DMS153 treated with DMSO at 0.1 percent for 48 hours (cell line): ENCODE results near the gene KCNIP1.

ENCODE experiments used
- DNase-seq: peaks from one replicate; lab custom pipeline; 2025; ENCODE audit not compliant: unreplicated experiment; lab: John Stamatoyannopoulos, UW

Gene KCNIP1

GRCh38 chr5:170508036-170508435 lies 4.2 kb downstream of the KCNIP1 start:
- DNase-seq = no peak

- no peak for DNase-seq
These were observed 5.0 kb downstream of the KCNIP1 start for GRCh38 chr5:170508660-170509347.

GRCh38 chr5:170509348-170509660 lies 5.5 kb downstream of the KCNIP1 start:
- DNase-seq = no peak

DNA sequence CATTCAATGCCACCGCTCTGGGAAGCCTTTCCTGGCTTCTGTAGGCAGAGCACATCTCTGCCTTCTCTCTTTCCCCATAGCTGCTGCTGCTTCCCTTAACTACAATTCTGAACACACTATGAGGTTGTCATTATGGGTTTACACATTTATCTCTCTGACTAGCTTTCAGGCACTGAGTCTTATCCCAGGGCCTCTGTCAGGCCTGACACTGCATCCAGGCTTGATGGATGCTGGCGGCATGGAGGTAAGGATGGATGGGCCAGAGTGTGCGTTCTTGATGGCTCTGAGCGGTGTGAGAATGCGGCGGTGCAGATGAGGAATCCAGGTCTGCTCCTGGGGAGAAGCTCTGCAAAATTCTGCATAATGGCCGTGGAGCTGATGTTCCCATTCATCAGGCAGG lies 6.3 kb downstream of the KCNIP1 start:
- DNase-seq = no peak

DNA sequence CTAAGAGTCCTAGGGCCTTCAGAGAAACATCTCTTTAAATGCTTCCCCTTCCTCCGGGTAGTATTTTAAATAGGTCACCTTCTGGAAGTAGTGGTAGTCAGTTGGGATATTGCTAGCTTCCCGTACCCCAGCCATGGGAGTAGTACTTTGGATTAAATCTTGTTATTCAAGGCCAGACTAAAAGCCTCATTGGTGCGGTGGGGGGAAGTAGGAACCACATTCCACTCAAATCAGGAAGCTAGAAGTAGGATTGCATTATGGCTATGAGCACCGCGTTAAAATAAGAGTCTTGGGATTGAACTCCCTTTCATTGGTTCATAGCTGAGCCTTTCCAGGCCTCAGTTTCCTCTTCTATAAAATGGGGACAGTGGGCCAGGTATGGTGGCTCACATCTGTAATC lies 6.7 kb downstream of the KCNIP1 start:
- DNase-seq = no peak

GRCh38 chr5:170511551-170512258 lies 7.9 kb downstream of the KCNIP1 start:
- no peak for DNase-seq

DNA sequence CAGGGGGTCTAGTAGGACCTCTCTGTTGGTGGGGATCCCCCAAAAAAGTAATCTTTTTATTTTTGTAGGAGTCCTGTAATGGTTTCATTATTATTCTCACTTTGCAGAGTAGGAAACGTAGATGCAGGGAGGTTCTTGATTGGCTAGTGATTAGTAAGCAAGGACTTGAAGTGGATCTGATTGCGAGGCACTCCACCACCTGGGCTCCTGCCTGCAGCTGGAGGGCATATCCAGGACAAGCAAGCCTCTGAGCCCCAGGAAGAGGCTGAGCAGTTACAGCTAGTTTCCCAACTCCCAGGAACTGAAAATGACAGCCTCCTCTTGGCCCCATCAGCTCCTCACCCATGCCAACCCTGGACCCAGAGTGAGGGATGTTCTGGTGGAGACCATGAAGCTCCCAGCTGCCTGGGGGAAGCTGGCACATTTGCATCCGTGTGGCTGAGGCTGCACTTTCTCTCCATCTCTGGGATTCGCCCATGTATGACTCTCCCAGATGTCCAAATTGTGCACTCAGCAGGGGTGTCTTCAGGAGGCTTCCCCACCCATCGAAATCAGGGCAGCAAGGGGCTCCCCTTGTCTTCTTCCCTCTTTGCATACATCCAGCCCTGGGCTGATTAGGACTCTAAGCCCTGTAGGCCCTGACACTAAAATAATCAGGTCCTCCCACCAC lies 10.2 kb downstream of the KCNIP1 start:
- no peak for DNase-seq

DNA sequence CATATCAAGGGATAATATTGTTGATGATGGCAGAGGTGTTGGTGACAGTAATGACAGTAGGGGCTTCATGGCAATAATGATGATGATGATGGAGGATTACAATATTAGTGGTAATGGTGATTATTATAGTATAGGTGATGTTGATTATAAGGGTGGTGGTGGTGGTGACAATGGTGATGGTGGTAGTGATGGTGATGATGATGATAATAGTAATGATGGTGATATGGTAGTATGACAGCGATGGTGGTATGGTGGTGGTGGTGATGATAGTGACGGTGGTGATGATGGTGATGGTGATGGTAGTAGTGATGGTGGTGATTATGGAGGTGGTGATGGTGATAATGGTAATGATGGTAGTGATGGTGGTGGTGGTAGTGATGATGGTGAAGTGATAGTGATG lies 13.6 kb downstream of the KCNIP1 start:
- no peak for DNase-seq

- no peak for DNase-seq
These were observed 14.5 kb downstream of the KCNIP1 start for GRCh38 chr5:170518277-170518676.

DNA sequence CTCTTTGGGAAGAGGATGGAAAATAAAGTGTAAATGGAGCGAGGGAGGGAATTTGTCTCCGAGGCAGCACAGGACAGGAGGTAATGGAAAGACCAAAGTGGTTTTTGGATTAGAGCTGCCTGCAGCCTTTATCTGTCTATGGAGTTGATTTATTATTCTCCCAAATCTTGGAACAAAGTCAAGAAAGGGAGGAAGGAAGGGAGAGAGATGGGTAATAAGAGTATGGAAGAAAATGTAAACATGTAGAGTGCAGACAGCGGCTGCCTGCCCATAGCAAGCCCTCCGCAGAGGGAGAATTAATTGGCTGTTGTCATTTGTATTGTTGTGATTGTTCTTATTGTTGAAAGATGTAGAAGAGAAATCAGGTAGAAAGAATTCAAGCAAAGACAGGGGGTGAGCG lies 15.7 kb downstream of the KCNIP1 start:
- DNase-seq = no peak

- no peak for DNase-seq
These were observed 16.6 kb downstream of the KCNIP1 start for GRCh38 chr5:170520372-170520771.

- no peak for DNase-seq
These were observed 18.7 kb downstream of the KCNIP1 start for GRCh38 chr5:170522211-170523141.

DNA sequence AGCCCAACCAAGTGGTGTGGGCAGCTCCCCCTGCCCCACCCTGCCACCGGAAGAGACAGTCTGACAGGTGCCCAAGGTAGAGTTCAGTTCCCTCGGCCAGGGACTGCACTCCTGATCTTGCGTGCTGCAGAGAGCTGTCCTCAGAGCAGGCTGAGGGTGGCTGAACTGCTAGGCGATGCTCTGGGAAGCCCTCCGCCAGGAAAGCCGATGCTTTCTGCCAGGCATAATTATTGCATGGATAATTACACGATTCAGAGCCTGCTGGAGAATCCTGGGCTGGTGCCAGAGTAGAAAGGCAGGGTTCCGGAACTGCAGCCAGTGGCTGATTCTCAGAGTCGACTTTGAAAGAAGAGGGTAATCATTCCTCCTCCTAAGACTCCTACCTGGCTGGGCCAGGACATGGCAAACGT lies 19.3 kb downstream of the KCNIP1 start:
- DNase-seq = no peak

DNA sequence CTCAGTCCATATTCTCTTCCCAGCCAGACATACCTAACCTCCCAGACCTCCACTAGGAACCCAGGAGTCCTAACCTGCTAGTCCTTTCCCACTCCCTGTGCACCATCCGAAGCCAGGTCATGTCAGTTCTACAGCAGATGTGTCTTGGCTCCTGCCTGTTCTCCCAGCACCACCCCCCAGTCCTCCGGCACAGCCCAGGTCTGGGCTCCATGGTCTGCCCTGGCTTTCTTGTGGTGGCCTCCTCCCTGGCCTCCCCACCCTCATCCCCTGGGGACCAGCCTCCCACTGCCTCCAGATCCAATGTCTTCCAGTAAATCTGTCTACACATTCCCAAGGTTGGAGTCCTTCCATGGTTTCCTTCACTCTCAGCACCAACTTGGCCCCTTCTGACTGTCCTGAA lies 20.0 kb downstream of the KCNIP1 start:
- DNase-seq = no peak

- no peak for DNase-seq
These were observed 20.8 kb downstream of the KCNIP1 start for GRCh38 chr5:170524576-170524975.

DNA sequence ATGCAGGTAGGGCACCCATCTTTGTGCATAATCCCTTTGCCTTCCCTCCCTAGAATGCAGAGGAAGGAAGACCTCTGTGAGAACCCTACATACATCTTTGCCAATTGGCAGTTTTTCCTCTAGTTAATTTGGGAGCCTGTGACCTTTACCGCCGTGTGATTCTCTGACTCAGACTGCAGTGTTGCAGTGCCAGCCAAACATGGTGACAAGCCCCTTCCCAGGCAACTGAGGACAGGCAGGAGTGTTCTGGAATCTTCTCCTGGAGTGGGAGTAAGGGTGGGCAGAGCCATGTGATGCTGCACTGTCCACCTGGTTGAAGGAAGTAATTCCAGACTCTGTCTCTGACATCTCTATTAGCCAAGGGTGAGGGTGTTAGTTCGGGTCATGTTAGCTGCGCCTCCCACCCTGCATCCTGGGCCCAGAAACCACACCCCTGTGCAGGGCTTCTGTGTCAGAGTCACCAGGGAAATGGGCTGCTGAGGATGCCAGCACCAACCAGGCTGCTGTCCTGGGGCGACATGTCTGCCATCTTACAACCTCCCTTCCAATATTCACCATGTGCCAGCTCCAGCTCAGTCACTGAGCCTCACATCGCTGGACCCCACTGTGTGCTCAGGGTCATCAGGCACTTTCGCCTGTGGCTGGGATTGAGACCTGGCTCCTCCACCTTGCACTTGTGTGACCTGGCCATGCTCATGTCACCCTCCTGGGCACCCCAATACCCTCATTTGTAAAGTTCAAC lies 21.8 kb downstream of the KCNIP1 start:
- DNase-seq = no peak

GRCh38 chr5:170527991-170528390 lies 24.2 kb downstream of the KCNIP1 start:
- DNase-seq = no peak

- DNase-seq = no peak
These were observed 25.2 kb downstream of the KCNIP1 start for GRCh38 chr5:170528976-170529375.

- no peak for DNase-seq
These were observed 29.1 kb downstream of the KCNIP1 start for GRCh38 chr5:170532935-170533334.

DNA sequence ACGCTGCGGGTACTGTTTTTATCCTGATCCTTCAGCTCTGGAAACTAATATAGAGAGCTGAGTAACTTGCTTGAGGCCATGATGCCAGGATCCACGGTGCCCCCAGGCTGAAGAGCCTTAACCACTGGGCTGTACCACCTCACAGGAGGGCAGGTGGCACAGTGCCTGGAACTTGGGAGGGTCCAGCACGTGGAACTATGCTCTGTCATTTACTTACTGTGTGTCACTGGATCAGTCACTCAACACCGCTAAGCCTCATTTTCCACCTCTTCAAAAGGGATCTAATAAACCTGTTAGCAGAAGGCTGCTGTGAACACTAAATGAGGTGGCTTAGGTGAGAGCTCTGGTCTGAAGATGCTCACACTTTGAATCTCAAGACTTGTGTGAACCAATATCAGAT lies 29.6 kb downstream of the KCNIP1 start:
- no peak for DNase-seq

DNA sequence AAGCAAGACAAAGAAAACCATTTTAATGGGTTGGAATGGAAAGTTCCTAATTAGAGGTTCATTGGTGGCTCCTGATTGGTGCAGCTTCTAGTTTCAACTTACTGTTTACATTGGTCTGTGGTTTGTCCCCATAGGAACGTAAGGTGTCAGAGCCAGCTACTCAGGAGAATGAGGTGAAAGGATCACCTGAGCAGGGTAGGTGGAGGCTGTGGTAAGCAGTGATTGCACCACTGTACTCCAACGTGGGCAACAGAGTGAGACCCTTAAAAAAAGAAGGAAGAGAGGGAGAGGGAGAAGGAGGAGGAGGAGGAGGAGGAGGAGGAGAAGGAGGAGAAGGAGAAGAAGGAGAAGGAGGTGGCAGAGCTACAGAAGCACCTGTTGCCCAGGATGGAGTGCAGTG lies 30.4 kb downstream of the KCNIP1 start:
- no peak for DNase-seq
